ENCODE data around the gene LUC7L2.
"Not testable (repeated sequence)": the region's sequence is repeated elsewhere in the genome, so short reads cannot be mapped to it uniquely, and the experiment has no call there.

- TF ChIP-seq EZH2 (IDR thresholded peaks at IDR 0.05; ENCODE audit: insufficient read depth, poor library complexity, severe bottlenecking); EZH2phosphoT487 (IDR thresholded peaks at IDR 0.05; ENCODE audit: insufficient read depth, low read depth): not testable (repeated sequence)
These were observed 108.0 kb downstream of the LUC7L2 start for GRCh38 chr7:139467729-139468128.
